GM18508 (cell line): Measurements from ENCODE around the gene ZBTB47.

ENCODE experiments used
- ATAC-seq: cut with Tn5 transposase; IDR thresholded peaks from one replicate; pipeline ENCODE4 v1.9.1; 2021; ENCODE audit warnings: moderate number of reproducible peaks; ENCODE audit not compliant: insufficient read depth, unreplicated experiment

Gene ZBTB47

GRCh38 chr3:42663581-42664437 lies 10.3 kb downstream of the ZBTB47 start:
- no peak for ATAC-seq

GRCh38 chr3:42664438-42664803 lies 10.9 kb downstream of the ZBTB47 start:
- no peak for ATAC-seq

GRCh38 chr3:42665050-42665878 lies 11.8 kb downstream of the ZBTB47 start:
- ATAC-seq, result no peak

GRCh38 chr3:42666022-42666421 lies 12.5 kb downstream of the ZBTB47 start:
- no peak for ATAC-seq

GRCh38 chr3:42666577-42666998 lies 13.1 kb downstream of the ZBTB47 start:
- no peak for ATAC-seq

GRCh38 chr3:42667096-42667522 lies 13.6 kb downstream of the ZBTB47 start:
- no peak for ATAC-seq

GRCh38 chr3:42667523-42668412 lies 14.3 kb downstream of the ZBTB47 start:
- no peak for ATAC-seq

GRCh38 chr3:42668413-42668760 lies 14.9 kb downstream of the ZBTB47 start:
- ATAC-seq, result no peak

GRCh38 chr3:42668793-42669217 lies 15.3 kb downstream of the ZBTB47 start:
- no peak for ATAC-seq

GRCh38 chr3:42670051-42670576 lies 16.6 kb downstream of the ZBTB47 start:
- ATAC-seq, result no peak

GRCh38 chr3:42670670-42671069 lies 17.2 kb downstream of the ZBTB47 start:
- no peak for ATAC-seq

- ATAC-seq, result no peak
These were observed 19.0 kb downstream of the ZBTB47 start for GRCh38 chr3:42672515-42672914.

- ATAC-seq, result no peak
These were observed 19.6 kb downstream of the ZBTB47 start for GRCh38 chr3:42673082-42673481.

- no peak for ATAC-seq
These were observed 20.6 kb downstream of the ZBTB47 start for GRCh38 chr3:42674146-42674545.

- ATAC-seq, result no peak
These were observed 22.4 kb downstream of the ZBTB47 start for GRCh38 chr3:42675909-42676308.

GRCh38 chr3:42678447-42678846 lies 24.9 kb downstream of the ZBTB47 start:
- ATAC-seq, result no peak

GRCh38 chr3:42680271-42680670 lies 26.8 kb downstream of the ZBTB47 start:
- ATAC-seq, result no peak

- ATAC-seq, result no peak
These were observed 27.3 kb downstream of the ZBTB47 start for GRCh38 chr3:42680806-42681205.

- no peak for ATAC-seq
These were observed 28.0 kb downstream of the ZBTB47 start for GRCh38 chr3:42681361-42682038.
